ENCODE results near the gene RNF175.

RNF175 gene

DNA sequence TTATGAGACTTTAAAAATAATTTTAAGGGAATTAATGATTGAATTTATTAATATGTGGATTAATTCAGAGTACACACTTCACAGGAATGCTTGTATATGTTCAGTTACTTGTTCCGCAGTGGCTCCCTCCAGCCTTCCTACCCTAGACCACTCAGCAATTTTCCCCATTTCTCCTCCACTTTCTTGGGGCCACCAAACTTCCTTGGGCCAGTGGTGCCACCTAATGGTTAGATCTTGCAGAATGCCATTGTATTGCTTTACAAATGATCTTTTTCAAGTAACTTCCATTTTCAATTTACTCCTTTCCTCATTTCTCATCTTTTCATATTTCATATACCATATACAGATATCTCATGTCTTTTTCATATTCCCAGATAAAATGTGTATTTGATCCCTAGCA lies 3.6 kb upstream of the RNF175 start:
- TF ChIP-seq CTCF (IDR thresholded peaks at IDR 0.05; ENCODE audit: low read depth, low read length), result no peak; the same call in none of the 2 replicates
- DNase-seq (ENCODE audit: extremely low read depth, low read depth), result no peak

DNA sequence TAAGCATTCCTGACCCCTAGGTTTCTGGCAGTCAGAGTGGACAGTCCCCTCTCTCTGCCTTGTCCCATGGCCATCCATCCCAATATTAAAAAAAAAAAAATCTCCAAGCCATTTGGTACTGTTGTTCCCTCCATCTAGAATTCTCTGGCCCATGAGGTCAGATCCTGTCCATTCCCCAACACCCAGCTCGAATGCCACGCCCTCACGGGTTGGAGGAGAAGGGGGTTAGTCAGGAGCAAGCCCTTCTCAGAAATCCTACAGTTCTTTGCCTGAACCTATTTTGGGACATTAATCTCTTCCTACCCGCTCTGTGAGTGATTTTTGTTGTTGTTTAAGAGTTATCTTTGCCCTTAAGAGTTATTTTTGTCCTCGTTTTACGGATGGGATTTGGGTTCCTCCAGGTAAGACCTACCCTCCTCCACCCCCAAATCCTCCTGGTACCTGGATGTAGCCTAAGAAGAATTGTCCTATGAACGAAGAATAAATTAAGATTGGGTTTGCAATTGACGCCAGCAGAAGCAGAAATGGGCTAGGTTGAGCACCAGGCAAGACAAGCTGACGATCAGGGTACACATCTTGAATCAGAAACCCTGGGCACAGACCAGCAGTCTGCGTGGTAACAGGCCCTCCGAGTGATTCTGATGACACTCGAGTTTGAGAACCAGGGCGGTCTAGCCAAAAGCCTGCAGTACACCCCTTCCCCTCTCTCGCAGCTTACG lies 977 bp downstream of the RNF175 start:
- no peak for TF ChIP-seq CTCF (IDR thresholded peaks at IDR 0.05; ENCODE audit: low read depth, low read length)
- no peak for DNase-seq (ENCODE audit: extremely low read depth, low read depth)

DNA sequence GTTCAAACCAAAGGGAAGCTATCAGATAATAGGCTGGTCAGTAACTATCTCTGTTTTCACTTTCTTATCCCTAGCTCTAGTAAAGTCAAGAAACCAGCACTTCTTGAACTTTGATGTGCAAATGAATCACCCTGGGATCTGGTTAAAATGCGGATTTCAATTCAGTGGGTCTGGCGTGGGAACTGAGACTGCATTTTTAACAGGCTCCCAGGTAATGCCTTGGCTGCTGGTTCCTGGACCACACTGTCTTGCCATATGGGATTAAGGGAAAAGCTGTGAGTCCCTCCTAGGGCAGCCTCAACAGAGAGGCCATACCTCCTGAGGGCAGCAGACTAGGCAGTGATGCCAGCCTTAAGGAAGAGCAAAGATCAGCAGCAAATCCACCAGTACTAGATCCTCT lies 1.7 kb downstream of the RNF175 start:
- DNase-seq (ENCODE audit: extremely low read depth, low read depth), result no peak
- TF ChIP-seq CTCF (IDR thresholded peaks at IDR 0.05; ENCODE audit: low read depth, low read length), result no peak

DNA sequence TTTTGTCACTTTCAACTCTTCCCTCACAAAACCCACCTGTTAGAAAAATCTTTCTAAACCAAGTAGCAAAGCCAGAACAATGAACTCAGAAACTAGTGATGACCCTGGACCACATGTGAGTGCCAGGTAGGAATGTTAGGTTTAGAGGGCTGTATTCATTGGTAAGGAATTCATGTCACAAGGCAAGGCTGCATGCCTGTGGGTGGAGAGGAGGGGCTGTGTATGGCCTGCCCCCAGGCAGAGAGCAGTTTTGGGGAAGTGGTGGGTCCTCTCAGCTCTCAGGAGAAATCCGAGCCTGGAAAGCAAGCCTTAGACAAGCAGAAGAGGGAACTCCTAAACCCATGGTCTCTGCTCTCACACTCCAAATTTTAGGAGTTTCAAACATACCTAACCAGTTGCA lies 2.4 kb downstream of the RNF175 start:
- DNase-seq (ENCODE audit: extremely low read depth, low read depth), result no peak
- no peak for TF ChIP-seq CTCF (IDR thresholded peaks at IDR 0.05; ENCODE audit: low read depth, low read length)

- no peak for TF ChIP-seq CTCF (IDR thresholded peaks at IDR 0.05; ENCODE audit: low read depth, low read length)
- no peak for DNase-seq (ENCODE audit: extremely low read depth, low read depth)
These were observed 4.6 kb downstream of the RNF175 start for GRCh38 chr4:153755186-153755585.

DNA sequence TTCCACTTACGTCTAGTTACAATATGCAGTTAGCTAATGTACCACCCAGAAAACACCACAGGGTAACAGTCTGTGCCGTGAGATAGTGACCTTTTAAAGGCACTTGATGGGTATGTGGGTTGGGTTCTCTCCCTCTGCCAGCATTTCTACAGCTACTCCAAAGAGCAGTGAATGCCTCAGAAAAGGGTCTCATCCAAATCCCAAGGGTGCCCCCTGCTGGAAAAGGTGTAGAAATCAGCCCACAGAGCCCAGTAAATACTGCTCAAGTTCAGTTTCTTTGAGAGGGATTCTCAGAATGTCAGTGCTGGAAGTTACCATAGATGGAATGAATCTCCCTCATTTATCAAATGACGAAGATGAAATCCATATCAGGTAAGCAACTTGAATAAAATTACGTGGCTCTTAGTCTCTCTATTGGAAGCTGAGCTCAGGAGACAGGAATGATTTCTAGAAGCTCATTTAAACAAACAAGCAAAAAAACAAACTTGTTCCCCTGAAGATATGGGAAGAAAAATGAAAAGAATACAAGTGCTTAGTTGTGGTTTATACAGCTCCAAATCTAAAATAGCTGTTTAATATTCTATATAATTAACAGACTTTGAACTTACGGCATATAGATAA lies 9.5 kb downstream of the RNF175 start:
- peak; percentile 78 for TF ChIP-seq CTCF (IDR thresholded peaks at IDR 0.05; ENCODE audit: low read depth, low read length)
- DNase-seq (ENCODE audit: extremely low read depth, low read depth), result peak; percentile 41

DNA sequence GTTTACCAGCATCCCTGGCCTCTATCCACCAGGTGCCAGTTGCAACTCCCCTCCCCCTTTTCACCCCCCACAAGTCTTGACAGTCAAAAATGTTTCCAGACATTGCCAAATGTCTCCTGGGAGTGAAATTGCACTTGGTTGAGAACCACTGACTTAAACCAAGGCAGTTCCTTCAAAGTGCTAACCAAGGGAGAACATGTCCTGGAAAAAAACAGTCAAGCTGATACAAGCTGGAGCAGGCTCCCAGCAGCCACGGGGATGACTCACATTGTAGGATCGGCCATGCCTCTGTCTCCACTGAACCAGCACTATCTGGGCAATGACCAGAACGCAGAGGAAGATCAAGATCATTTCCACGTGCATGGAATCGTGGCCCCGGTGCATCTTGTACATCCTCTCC lies 11.4 kb downstream of the RNF175 start:
- TF ChIP-seq CTCF (IDR thresholded peaks at IDR 0.05; ENCODE audit: low read depth, low read length), result no peak
- DNase-seq (ENCODE audit: extremely low read depth, low read depth), result no peak
